HepG2 (cell line): Measurements from ENCODE around the gene TPM2. TPM values are rescaled to one million over a fixed set of nuclear protein-coding genes. Genes with fewer than 3 reads are reported as not detected.

ENCODE experiments used
- ATAC-seq: fragments of 200-7000 bp; cut with Tn5 transposase; 3 replicates; pipeline ENCODE4 v1.9.1; 2020; ENCODE audit warnings: mild to moderate bottlenecking, moderate library complexity
- BruUV-seq: library from RNA; stranded (reverse); fragments of 400-500 nt; replicated peaks from 2 replicates; lab custom pipeline; 2021; lab: Mats Ljungman, UMichigan
- CTCF ChIA-PET: fragments of 300-600 bp; formaldehyde crosslinking; extraction: SDS; loops from one replicate; lab custom pipeline; 2021; ENCODE audit warnings: low total read pairs, inconsistent platforms, low intra/inter-chr PET ratio; lab: Yijun Ruan, JAX
- POLR2A ChIA-PET: fragments of 350-600 bp; sonication (Branson Sonifier 250); formaldehyde crosslinking; loops from one replicate; lab custom pipeline; 2020; ENCODE audit warnings: antibody characterized with exemption, inconsistent platforms; lab: Yijun Ruan, JAX
- DNase-seq: peaks from one replicate; pipeline ENCODE4 v3.0.0-alpha.2; 2015; ENCODE audit warnings: low spot score
- FAIRE-seq: peaks from 3 replicates; lab custom pipeline; 2011; peaks lifted over from hg19 to GRCh38; lab: Jason Lieb, UNC
- H2AFZ ChIP-seq: one replicate; pipeline ENCODE4 v1.6.1; 2011; ENCODE audit warnings: low read length, inconsistent platforms
- H3K27ac ChIP-seq: fragments of 300-600 bp; 3 replicates; pipeline ENCODE4 v1.8.0; 2011; ENCODE audit warnings: mixed run types, mild to moderate bottlenecking, mixed read lengths, low read length, inconsistent platforms; ENCODE audit not compliant: insufficient read depth; ENCODE audit errors: extremely low read length
- H3K27me3 ChIP-seq, 2 experiments: fragments of 200-600 bp in 1 of 2; 2 replicates in 1 of 2; 3 replicates in 1 of 2; pipeline versions ENCODE4 v1.6.0 to v1.8.0; 2011; ENCODE audit warnings: low read length in 2 of 2, mild to moderate bottlenecking in 2 of 2, moderate library complexity in 2 of 2, inconsistent platforms in 1 of 2; ENCODE audit not compliant: insufficient read depth in 2 of 2, control insufficient read depth in 1 of 2
- H3K36me3 ChIP-seq, 2 experiments: fragments of 200-600 bp in 1 of 2; replicated peaks in 1 of 2; 2 replicates in 1 of 2; 3 replicates in 1 of 2; pipeline versions ENCODE4 v1.5.1 to v1.8.0; 2011; ENCODE audit warnings: low read length in 2 of 2, inconsistent platforms in 1 of 2; ENCODE audit not compliant: insufficient read depth in 2 of 2, control insufficient read depth in 1 of 2
- H3K4me1 ChIP-seq: 2 replicates; pipeline ENCODE4 v1.5.1; 2012; ENCODE audit warnings: low read length, inconsistent platforms; ENCODE audit not compliant: insufficient read depth
- H3K4me2 ChIP-seq: 2 replicates; pipeline ENCODE4 v1.6.0; 2011; ENCODE audit warnings: low read depth, low read length, inconsistent platforms
- H3K4me3 ChIP-seq, 3 experiments: fragments of 200-600 bp in 1 of 3; sonication (generic), shearing (Covaris generic) in 1 of 3; replicated peaks in 1 of 3; 2 replicates each; pipeline ENCODE4 v1.5.1; 2011 to 2016; ENCODE audit warnings: low read length in 3 of 3, inconsistent platforms in 2 of 3, low read depth in 2 of 3, mild to moderate bottlenecking in 2 of 3, control low read depth in 1 of 3, mixed read lengths in 1 of 3; ENCODE audit not compliant: insufficient read depth in 1 of 3
- H3K79me2 ChIP-seq: one replicate; pipeline ENCODE4 v1.6.1; 2011; ENCODE audit warnings: low read length, inconsistent platforms; ENCODE audit not compliant: insufficient read depth
- H3K9ac ChIP-seq: 2 replicates; pipeline ENCODE4 v1.6.0; 2011; ENCODE audit warnings: mild to moderate bottlenecking, low read depth, low read length, inconsistent platforms; ENCODE audit not compliant: insufficient read depth
- H3K9me3 ChIP-seq: 2 replicates; pipeline ENCODE4 v1.5.1; 2012; ENCODE audit warnings: mild to moderate bottlenecking, low read length
- H4K20me1 ChIP-seq: 2 replicates; pipeline ENCODE4 v1.6.0; 2011; ENCODE audit warnings: inconsistent platforms, mild to moderate bottlenecking, low read length, moderate library complexity; ENCODE audit not compliant: insufficient read depth
- ETV5 ChIP-seq: IDR thresholded peaks from 2 replicates; pipeline ENCODE4 v1.6.1; 2018; ENCODE audit warnings: missing biosample characterization, missing genetic modification reagents, inconsistent platforms, borderline replicate concordance
- FOXA1 ChIP-seq, 2 experiments: fragments of 450-650 bp in 1 of 2; sonication (generic) in 1 of 2; formaldehyde crosslinking in 1 of 2; IDR thresholded peaks; 2 replicates each; pipeline versions ENCODE4 v1.4.0 to v1.6.1; 2016 to 2020; ENCODE audit warnings: missing genetic modification reagents in 1 of 2
- HDAC2 ChIP-seq: sonication (generic); formaldehyde crosslinking; IDR thresholded peaks from 2 replicates; pipeline ENCODE4 v1.4.0; 2020; ENCODE audit warnings: missing genetic modification reagents
- RBM22 ChIP-seq: fragments of 200-400 bp; formaldehyde crosslinking; optimal IDR thresholded peaks from 2 replicates; pipeline ENCODE3; 2017; ENCODE audit warnings: mild to moderate bottlenecking, low read length, moderate library complexity
- ZFP90 ChIP-seq: sonication (generic); formaldehyde crosslinking; IDR thresholded peaks from 2 replicates; pipeline ENCODE4 v1.8.0; 2022; ENCODE audit warnings: missing genetic modification reagents, mild to moderate bottlenecking, inconsistent platforms, borderline replicate concordance
- ZNF282 ChIP-seq: fragments of 450-650 bp; IDR thresholded peaks from 2 replicates; pipeline ENCODE4 v1.6.1; 2018; ENCODE audit not compliant: partially characterized antibody
- ZNF558 ChIP-seq: sonication (generic); formaldehyde crosslinking; IDR thresholded peaks from 2 replicates; pipeline ENCODE4 v1.9.0; 2022; ENCODE audit warnings: mild to moderate bottlenecking, missing genetic modification reagents, borderline replicate concordance
- ZNF746 ChIP-seq: sonication (generic); formaldehyde crosslinking; IDR thresholded peaks from 2 replicates; pipeline ENCODE4 v1.8.0; 2022; ENCODE audit warnings: mild to moderate bottlenecking, missing genetic modification reagents
- ZNF780A ChIP-seq: sonication (generic); formaldehyde crosslinking; IDR thresholded peaks from 2 replicates; pipeline ENCODE4 v1.8.0; 2022; ENCODE audit warnings: mild to moderate bottlenecking, missing genetic modification reagents, moderate library complexity
- ZNF782 ChIP-seq: sonication (generic); formaldehyde crosslinking; IDR thresholded peaks from 2 replicates; pipeline ENCODE4 v1.4.0; 2020; ENCODE audit warnings: missing genetic modification reagents, mild to moderate bottlenecking, borderline replicate concordance
- WGBS: methylation state at CpG from one replicate; pipeline ENCODE4 v1.1.6; 2017; ENCODE audit warnings: low lambda C conversion rate; 5-methylcytosine and 5-hydroxymethylcytosine counted together
- in situ Hi-C: cut with HindIII; loops from 2 replicates; pipeline ENCODE4 v1.10.0; 2017; ENCODE audit warnings: low pct_unique_long_range_greater_than_20kb; ENCODE audit not compliant: extremely low pct_ligation_motif_present
- intact Hi-C: fragments of 100-400 bp; cut with micrococcal nuclease; formaldehyde crosslinking; loops from one replicate; pipeline ENCODE4 v1.10.0; 2022; ENCODE audit not compliant: unreplicated experiment
- polyA plus RNA-seq, 8 experiments: library from polyadenylated mRNA; depleted of rRNA in 3 of 8; stranded (reverse) in 7 of 8; unstranded in 1 of 8; fragments of >200 nt; fragmentation: Illumina TruSeq in 4 of 8; extraction: Trizol in 4 of 8; gene quantifications; 2 replicates each; pipeline versions ENCODE4 v1.2.1 to v1.2.3, GENCODE V29; 2011 to 2016; ENCODE audit warnings: low read depth in 4 of 8, missing spikeins in 1 of 8, mixed read lengths in 1 of 8; ENCODE audit not compliant: insufficient read depth in 1 of 8
- total RNA-seq, 5 experiments: library from RNA; depleted of rRNA; stranded (reverse); fragments of >200 nt; fragmentation: Illumina TruSeq; extraction: Trizol; gene quantifications; 2 replicates each; pipeline ENCODE4 v1.2.3, GENCODE V29; 2016; ENCODE audit warnings: low read depth in 1 of 5
- TF ChIP-seq, protein P1 (sequence below): sonication (generic); formaldehyde crosslinking; IDR thresholded peaks from 2 replicates; pipeline ENCODE4 v1.8.0; 2022; ENCODE audit warnings: missing genetic modification reagents, low read depth, mild to moderate bottlenecking, borderline replicate concordance
- TF ChIP-seq, protein P2 (sequence below): sonication (generic); formaldehyde crosslinking; IDR thresholded peaks from 2 replicates; pipeline ENCODE4 v1.9.0; 2021; ENCODE audit warnings: missing genetic modification reagents, borderline replicate concordance
- TF ChIP-seq, protein P3 (sequence below): sonication (generic); formaldehyde crosslinking; IDR thresholded peaks from 2 replicates; pipeline ENCODE4 v1.5.0; 2020; ENCODE audit warnings: missing genetic modification reagents

Gene TPM2
- total and polyA plus RNA-seq, 2 of the 13 experiments (the other 11 are each of a cell fraction or from before 2014, with no cell fraction given), result 3.1 to 10.7 TPM

DNA sequence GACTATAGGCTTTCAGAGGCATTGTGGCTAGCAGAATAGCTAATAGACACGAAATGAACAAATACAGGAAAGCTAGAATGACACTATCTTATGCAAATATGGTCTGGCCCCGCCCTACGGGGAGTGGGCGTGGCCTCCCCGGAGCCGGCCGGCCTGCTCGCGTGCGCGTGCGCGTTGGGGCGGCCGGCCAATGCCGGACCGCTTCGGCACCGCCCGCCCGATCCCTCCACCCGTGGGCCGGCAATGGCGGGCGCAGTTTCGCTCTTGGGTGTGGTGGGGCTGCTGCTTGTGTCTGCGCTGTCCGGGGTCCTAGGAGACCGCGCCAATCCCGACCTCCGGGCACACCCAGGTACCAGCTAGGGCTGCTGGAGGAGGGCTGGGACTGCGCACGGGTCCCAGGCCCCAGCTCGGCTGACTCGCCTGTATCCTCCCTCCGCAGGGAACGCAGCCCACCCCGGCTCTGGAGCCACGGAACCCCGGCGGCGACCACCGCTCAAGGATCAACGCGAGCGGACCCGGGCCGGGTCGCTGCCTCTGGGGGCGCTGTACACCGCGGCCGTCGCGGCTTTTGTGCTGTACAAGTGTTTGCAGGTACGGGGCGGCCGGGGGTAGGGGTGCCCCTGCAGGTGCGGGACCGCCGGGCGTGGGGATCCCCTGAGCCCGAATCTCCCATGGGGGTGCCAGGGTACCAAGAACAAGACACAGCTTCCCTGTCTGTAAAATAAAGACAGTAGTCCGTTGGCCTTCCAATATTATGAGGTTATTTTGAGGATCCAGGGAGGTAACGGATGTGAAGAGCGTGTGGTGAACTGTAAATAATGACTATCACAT lies 31.4 kb downstream of the TPM2 start, which contains the start of gene CCDC107:
Gene CCDC107, plus strand, starts transcription at position 156 of the 831 bp plus-strand sequence. Its CDS starts 88 bp downstream, at position 244.
- WGBS, result under 1% methylated on average over 21 of the region's 67 CpGs
- FAIRE-seq (no peak), DNase-seq (peak; percentile 70), ATAC-seq (peak; percentile 81)
- no peaks in the 10 kb centered on the region; a peak in 2 of 5 replicates for H3K27me3 ChIP-seq
- POLR2A ChIA-PET, result interaction anchor here (0.7 to 6.3 kb wide), 16 partner anchors 11 to 497 kb away, joined by 3 to 68 read pairs (median 5); partner anchors contain the start of genes CREB3, GBA2, HINT2 and RGP1
- in situ Hi-C loops, result loop anchor here (10.0 kb wide), 1 partner anchor 544 kb away; the partner anchor contains the start of gene ATOSB
- H3K27ac ChIP-seq, result peak within 1 kb of the TSS; percentile 100
- intact Hi-C loops, result loop anchor here (1.0 kb wide), 3 partner anchors 11 to 91 kb away; partner anchors contain the start of genes CREB3, GBA2, RGP1 and TLN1
- BruUV-seq, result TSS peak; percentile 80
- H3K79me2 ChIP-seq, result peaks cover 6% of the 10 kb centered on the region
- H3K9ac ChIP-seq, result peak within 1 kb of the TSS; percentile 98
- H3K9me3 ChIP-seq, result no peaks in the 10 kb centered on the region
- peaks cover 8 to 9% of the 10 kb centered on the region in 2 experiments; a peak in 3 of 5 replicates for H3K36me3 ChIP-seq
- peak within 1 kb of the TSS; percentile 82 for H3K4me2 ChIP-seq
- H4K20me1 ChIP-seq, result no peaks in the 10 kb centered on the region
- H3K4me1 ChIP-seq, result peaks cover 71% of the 10 kb centered on the region
- H3K4me3 ChIP-seq, result peak within 1 kb of the TSS; percentile 66 to 89 (median 85)
- H2AFZ ChIP-seq, result peak within 1 kb of the TSS; percentile 59
- CTCF ChIA-PET, result interaction anchor here (1.7 kb wide), 2 partner anchors 12 to 38 kb away, joined by 8 to 9 read pairs; no protein-coding TSS in a partner anchor
- TF ChIP-seq ZNF780A (no peak), HDAC2 (CRISPR knock-in tag) (no peak; the same call in 1 of the 2 replicates), ZFP90 (CRISPR knock-in tag) (no peak), ZNF782 (CRISPR knock-in tag) (no peak), FOXA1 (IDR thresholded peaks at IDR 0.05) (no peak), FOXA1 (CRISPR knock-in tag; IDR thresholded peaks at IDR 0.05) (no peak), ZNF558 (CRISPR knock-in tag) (peak; percentile 42; the same call in 1 of the 2 replicates), ETV5 (CRISPR knock-in tag) (peak; percentile 22; the same call in 1 of the 2 replicates), ZNF282 (no peak), RBM22 (no peak), ZNF746 (CRISPR knock-in tag) (no peak)
- TF ChIP-seq, protein P1, sequence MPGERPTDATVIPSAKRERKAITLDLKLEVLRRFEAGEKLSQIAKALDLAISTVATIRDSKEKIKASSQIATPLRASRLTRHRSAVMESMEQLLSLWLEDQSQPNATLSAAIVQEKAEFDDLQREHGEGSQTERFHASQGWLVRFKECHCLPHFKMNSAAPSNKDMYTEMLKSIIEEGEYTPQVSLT (CRISPR knock-in tag), result no peak
- TF ChIP-seq, protein P2, sequence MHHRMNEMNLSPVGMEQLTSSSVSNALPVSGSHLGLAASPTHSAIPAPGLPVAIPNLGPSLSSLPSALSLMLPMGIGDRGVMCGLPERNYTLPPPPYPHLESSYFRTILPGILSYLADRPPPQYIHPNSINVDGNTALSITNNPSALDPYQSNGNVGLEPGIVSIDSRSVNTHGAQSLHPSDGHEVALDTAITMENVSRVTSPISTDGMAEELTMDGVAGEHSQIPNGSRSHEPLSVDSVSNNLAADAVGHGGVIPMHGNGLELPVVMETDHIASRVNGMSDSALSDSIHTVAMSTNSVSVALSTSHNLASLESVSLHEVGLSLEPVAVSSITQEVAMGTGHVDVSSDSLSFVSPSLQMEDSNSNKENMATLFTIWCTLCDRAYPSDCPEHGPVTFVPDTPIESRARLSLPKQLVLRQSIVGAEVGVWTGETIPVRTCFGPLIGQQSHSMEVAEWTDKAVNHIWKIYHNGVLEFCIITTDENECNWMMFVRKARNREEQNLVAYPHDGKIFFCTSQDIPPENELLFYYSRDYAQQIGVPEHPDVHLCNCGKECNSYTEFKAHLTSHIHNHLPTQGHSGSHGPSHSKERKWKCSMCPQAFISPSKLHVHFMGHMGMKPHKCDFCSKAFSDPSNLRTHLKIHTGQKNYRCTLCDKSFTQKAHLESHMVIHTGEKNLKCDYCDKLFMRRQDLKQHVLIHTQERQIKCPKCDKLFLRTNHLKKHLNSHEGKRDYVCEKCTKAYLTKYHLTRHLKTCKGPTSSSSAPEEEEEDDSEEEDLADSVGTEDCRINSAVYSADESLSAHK (CRISPR knock-in tag), result no peak
- TF ChIP-seq, protein P3, sequence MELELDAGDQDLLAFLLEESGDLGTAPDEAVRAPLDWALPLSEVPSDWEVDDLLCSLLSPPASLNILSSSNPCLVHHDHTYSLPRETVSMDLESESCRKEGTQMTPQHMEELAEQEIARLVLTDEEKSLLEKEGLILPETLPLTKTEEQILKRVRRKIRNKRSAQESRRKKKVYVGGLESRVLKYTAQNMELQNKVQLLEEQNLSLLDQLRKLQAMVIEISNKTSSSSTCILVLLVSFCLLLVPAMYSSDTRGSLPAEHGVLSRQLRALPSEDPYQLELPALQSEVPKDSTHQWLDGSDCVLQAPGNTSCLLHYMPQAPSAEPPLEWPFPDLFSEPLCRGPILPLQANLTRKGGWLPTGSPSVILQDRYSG, result no peak
